ENCODE results near the gene RMDN3.

Gene RMDN3

DNA sequence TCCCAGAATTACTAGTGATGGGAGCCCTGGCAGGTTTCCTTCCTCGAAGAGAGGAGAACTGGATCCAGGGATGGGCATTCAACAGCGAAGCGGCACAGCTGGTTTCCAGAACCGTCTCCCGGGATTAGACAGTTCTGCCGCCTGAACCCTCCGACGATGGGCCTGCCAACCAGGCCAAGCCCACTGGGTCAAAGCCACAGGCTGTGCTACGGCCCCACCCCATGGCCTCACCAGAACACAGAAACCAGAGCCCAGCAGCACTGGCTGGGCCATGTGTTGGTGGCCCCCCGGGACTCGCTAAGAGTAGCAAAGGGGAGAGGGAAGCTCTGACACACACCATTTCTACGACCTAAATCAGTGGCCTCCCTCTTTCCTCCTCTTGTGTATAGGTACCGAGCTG, 17.0 kb upstream of the RMDN3 start:
- DNase-seq (ENCODE audit: low read depth): no peak

- no peak for DNase-seq (ENCODE audit: low read depth)
These were observed 16.2 kb upstream of the RMDN3 start for GRCh38 chr15:40771242-40771641.

GRCh38 chr15:40770147-40770721, 15.2 kb upstream of the RMDN3 start:
- DNase-seq (ENCODE audit: low read depth): no peak

GRCh38 chr15:40769274-40770146, 14.5 kb upstream of the RMDN3 start, which contains the start of gene C15orf62:
Gene C15orf62 (plus strand): TSS chr15:40769980. CDS start chr15:40770496, 516 bp downstream.
- DNase-seq (ENCODE audit: low read depth): peak; percentile 53

- no peak for DNase-seq (ENCODE audit: low read depth)
These were observed 13.6 kb upstream of the RMDN3 start for GRCh38 chr15:40768521-40769273.

DNA sequence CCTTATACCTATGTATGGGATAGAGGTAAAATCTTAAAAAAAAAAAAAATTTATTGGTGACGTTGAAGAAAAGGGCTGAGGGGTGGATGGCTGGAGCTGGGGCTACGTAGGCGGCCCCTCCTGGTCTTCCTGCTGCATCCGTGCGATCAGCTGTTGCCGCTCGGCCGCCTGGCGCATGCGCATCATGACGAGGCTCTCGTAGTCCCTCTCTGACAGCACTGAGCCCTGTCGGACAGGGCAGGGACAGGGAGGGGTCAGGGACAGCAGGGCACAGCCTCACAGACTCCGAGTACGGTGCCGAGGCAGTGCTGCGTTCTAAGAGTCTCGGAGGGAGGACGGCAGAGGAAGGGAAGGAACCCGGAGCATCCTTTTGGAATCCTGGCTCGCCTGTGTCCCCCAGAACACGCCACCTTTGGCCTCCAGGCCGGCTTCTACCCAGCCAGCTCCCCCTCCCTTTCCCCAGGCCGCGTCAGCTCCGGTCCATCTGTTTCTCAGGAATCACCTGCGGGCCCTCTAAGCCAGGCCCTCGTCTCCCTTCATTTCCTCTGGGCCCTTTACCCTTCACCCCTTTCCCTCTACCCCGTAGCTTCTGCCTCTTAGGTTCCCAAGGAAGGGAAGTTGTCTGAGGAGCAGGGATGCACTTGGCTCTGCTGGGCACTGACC, 12.9 kb upstream of the RMDN3 start:
- DNase-seq (ENCODE audit: low read depth): no peak

DNA sequence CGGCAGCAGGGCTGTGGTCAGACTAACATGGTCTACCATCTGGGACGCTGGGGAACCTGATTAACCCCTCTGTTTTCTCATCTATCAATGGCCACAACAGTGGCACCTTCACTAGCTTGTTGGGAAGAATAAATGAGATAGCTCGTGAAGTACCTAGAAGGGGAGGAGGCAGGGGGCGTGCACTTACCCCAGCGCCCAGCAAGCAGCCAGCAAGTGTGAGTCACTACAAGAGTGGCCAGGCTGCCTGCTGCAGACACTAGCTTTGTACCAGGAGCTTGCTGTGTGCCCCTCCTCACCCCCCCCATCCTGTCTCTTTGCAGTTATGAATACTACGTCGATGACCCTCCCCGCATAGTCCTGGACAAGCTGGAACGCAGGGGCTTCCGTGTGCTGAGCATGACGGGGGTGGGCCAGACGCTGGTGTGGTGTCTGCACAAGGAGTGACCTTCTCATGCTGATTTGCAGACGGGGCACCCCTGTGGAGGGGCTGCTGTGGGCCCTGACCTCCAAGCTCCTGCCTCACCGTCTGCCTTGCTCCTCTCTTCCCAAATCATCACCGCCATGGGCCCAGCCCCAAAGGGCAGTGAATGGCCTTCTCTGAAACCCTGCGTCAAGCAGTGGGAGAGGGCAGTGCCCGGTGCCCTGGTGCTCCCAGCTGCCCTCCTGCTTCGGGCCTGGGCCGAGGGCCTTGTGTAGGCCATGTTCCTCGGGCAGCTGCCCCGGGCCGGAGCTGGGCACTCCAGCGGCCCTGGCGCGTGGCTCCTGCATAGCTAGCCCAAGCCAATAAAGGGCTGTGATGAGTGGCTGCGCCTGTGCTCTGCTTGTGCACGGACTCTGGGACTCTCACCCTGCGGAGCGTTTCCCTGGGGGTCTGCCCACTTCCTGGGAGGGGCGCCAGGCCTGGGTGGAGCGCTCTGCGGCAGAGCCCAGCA, 12.1 kb upstream of the RMDN3 start:
- DNase-seq (ENCODE audit: low read depth): no peak

DNA sequence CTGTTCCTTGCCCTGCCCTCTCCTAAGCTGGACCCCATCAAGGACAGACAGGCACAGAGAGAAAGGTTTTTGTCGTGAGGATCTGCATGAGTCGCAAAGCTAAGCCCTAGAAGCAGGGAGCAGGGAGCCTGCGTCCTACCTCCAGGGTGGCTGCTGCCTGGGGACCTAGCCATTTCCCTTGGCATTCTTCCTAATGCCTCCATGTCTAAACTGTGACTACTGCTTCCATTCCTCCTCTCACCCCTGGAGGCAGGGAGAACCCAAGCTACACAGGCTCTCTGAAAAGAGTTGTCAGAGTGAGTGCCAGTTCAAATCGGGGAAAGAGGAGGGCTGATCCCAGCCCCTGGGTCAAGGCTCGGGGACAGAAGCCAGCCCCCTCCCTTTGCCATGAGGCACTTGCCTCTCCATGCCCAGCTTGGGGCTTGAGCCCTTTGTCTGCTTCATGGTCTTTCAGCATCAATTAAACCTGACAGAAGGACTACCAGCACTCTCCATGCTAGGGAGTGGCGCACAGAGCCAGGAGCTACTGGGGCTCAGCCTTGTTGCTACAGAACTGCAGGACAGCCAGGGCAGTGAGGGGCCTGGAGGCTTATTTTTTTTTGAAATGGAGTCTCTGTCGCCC, 11.3 kb upstream of the RMDN3 start:
- DNase-seq (ENCODE audit: low read depth): no peak

GRCh38 chr15:40764629-40765103, 9.6 kb upstream of the RMDN3 start:
- no peak for DNase-seq (ENCODE audit: low read depth)

GRCh38 chr15:40763801-40764628, 9.0 kb upstream of the RMDN3 start, which contains the start of gene GCHFR:
Gene GCHFR (plus strand): TSS chr15:40764068. CDS start chr15:40764181, 113 bp downstream.
- DNase-seq (ENCODE audit: low read depth): peak; percentile 43

DNA sequence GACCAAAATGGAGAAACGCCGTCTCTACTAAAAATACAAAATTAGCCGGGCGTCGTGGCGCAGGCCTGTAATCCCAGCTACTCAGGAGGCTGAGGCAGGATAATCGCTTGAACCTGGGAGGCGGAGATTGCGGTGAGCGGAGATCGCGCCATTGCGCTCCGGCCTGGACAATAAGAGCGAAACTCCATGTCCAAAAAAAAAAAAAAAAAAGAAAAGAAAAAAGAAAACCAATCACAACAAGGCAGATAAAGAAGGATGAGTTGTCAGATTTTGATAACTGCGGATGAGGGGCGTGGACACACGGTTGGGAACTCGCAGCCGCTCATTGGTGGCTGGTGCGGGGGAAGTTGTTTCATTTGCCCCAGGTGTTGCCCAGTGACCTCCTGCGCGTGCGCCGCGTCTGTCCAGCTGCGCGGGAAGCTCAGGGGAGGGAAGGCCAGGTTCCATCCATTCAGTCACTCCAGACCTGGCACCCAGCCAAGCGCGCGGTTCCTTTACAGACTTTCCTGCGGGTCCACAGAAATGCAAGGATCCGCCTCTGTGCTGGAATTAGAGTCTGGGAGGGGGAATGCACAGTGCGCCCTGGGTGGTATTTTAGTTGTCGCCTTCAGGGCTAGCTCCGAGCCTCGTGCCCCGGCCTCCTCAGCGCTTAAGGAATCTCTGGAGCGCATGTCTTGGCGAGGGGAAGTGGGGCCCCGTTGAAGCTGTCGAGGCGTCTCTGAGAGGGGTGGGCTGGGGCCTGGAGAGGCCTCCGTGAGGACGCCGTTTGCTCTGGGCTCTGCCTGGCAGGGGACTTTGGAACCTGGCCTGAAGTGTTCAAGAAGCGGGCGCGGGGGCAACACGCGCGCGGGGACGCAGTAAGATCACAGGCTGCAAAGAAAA, 8.1 kb upstream of the RMDN3 start:
- no peak for DNase-seq (ENCODE audit: low read depth)

DNA sequence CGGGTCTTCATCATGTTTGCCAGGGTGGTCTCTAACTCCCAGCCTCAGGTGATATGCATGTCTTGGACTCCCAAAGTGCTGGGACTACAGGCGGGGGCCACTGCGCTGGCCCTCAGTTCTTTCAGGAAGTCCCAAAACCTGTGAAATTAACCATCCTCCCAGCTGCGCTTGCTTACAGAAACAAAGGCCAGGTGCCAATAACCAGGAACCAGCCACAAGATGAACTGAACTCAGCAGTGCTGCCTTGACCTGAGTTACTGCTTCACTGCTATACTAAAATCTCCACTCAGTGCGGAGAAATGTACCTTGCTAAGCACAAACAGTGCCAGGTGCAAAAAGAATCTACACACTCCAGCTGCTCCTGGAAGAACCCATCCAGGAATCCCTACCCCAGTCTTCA, 4.9 kb upstream of the RMDN3 start:
- DNase-seq (ENCODE audit: low read depth): no peak

- no peak for DNase-seq (ENCODE audit: low read depth)
These were observed 1.9 kb upstream of the RMDN3 start for GRCh38 chr15:40756938-40757337.

- no peak for DNase-seq (ENCODE audit: low read depth)
These were observed 756 bp upstream of the RMDN3 start for GRCh38 chr15:40755812-40756208.

DNA sequence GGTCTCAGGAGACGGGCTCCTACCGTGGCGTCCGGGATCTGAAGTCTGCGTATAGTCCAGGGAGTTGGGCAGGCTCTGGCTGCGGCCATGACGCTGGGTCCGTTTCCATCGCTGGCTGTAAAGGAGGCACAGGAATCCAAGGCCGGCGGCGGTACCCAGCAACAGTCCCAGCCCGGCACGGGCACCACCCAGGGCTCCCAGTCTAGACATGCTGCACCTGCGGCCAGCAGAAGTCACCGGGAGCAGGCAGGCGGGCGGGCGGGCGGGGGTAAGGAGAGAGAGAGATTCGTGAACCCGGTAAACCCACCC, 526 bp downstream of the RMDN3 start:
- DNase-seq (ENCODE audit: low read depth): no peak

- no peak for DNase-seq (ENCODE audit: low read depth)
These were observed 3.3 kb downstream of the RMDN3 start for GRCh38 chr15:40751745-40752144.

GRCh38 chr15:40750885-40751284, 4.2 kb downstream of the RMDN3 start:
- DNase-seq (ENCODE audit: low read depth): no peak

GRCh38 chr15:40749151-40749630, 5.9 kb downstream of the RMDN3 start:
- no peak for DNase-seq (ENCODE audit: low read depth)
